HepG2 (cell line): ENCODE results near the gene SRGAP3.

Experiments
- CREB1 ChIP-seq, 2 experiments: fragments of 450-650 bp in 1 of 2; IDR thresholded peaks; 2 replicates each; pipeline ENCODE4 v1.6.1; 2016 to 2017; ENCODE audit warnings: control low read depth in 1 of 2, mild to moderate bottlenecking in 1 of 2, missing compliant biosample characterization in 1 of 2, missing genetic modification characterization in 1 of 2
- JUN ChIP-seq: sonication (generic); formaldehyde crosslinking; IDR thresholded peaks from 2 replicates; pipeline ENCODE4 v1.4.0; 2020; ENCODE audit warnings: mild to moderate bottlenecking, missing genetic modification reagents
- KLF13 ChIP-seq: sonication (generic); formaldehyde crosslinking; IDR thresholded peaks from 2 replicates; pipeline ENCODE4 v1.4.0; 2020; ENCODE audit warnings: mild to moderate bottlenecking, missing genetic modification reagents
- NR1H2 ChIP-seq: sonication (generic); formaldehyde crosslinking; IDR thresholded peaks from 2 replicates; pipeline ENCODE4 v1.8.1; 2022; ENCODE audit warnings: low read depth, missing genetic modification reagents, borderline replicate concordance
- PAWR ChIP-seq: sonication (generic); formaldehyde crosslinking; IDR thresholded peaks from 2 replicates; pipeline ENCODE4 v1.4.0; 2020; ENCODE audit warnings: missing genetic modification reagents, mild to moderate bottlenecking, borderline replicate concordance
- POLR2A ChIP-seq, 2 experiments: IDR thresholded peaks; 2 replicates each; pipeline ENCODE4 v1.6.1; 2011; ENCODE audit warnings: low read depth in 2 of 2, low read length in 2 of 2, mild to moderate bottlenecking in 1 of 2, moderate library complexity in 1 of 2; ENCODE audit not compliant: insufficient read depth in 1 of 2
- SIX4 ChIP-seq: sonication (generic); formaldehyde crosslinking; IDR thresholded peaks from 2 replicates; pipeline ENCODE4 v1.4.0; 2020; ENCODE audit warnings: missing genetic modification reagents
- SP1 ChIP-seq, 2 experiments: fragments of 450-650 bp in 1 of 2; sonication (generic) in 1 of 2; formaldehyde crosslinking in 1 of 2; IDR thresholded peaks; 2 replicates each; pipeline versions ENCODE4 v1.4.0 to v1.6.1; 2016 to 2020; ENCODE audit warnings: missing genetic modification reagents in 1 of 2
- TAF1 ChIP-seq: sonication (generic); formaldehyde crosslinking; IDR thresholded peaks from 2 replicates; pipeline ENCODE4 v1.4.0; 2020; ENCODE audit warnings: missing genetic modification reagents
- ZNF30 ChIP-seq: sonication (generic); formaldehyde crosslinking; IDR thresholded peaks from 2 replicates; pipeline ENCODE4 v1.5.0; 2020; ENCODE audit warnings: mild to moderate bottlenecking, missing genetic modification reagents
- TF ChIP-seq, protein P1 (sequence below): sonication (generic); formaldehyde crosslinking; IDR thresholded peaks from 2 replicates; pipeline ENCODE4 v1.5.1; 2020; ENCODE audit warnings: mild to moderate bottlenecking, missing genetic modification reagents, borderline replicate concordance
- TF ChIP-seq, protein P2 (sequence below): sonication (generic); formaldehyde crosslinking; IDR thresholded peaks from 2 replicates; pipeline ENCODE4 v1.4.0; 2020; ENCODE audit warnings: mild to moderate bottlenecking, missing genetic modification reagents
- TF ChIP-seq, protein P3 (sequence below): sonication (generic); formaldehyde crosslinking; IDR thresholded peaks from 2 replicates; pipeline ENCODE4 v1.5.1; 2020; ENCODE audit warnings: mild to moderate bottlenecking, missing genetic modification reagents, moderate library complexity

DNA sequence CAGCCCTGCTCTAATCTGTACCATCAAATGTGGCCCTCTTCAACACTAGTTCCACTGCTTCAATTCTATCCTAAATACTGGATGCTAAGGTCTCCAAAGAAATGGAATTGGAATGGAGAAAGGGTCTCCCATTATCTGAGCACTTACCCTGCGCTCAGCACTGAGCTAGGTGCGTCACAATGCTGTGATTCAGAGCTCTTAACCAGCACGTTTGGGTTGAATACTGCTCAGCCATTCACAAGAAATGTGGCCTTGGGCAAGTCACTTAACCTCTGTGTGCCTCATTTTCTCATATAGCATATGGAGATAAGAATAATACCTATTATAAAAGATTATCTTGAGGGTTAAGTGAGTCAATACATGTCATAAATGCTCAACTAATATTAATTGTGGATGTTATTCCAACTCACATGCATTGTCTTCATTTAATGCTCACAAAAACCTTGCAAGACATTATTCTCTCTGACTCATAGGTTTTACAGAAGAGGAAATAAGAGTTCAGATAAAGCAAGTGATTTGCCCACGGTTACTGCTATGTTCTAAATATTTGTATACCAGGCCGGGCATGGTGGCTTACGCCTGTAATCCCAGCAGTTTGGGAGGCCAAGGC, 27.4 kb upstream of the SRGAP3 start:
- TF ChIP-seq SIX4 (CRISPR knock-in tag) (no peak), ZNF30 (CRISPR knock-in tag) (no peak), KLF13 (no peak), SP1 (IDR thresholded peaks at IDR 0.05) (no peak), SP1 (CRISPR knock-in tag; IDR thresholded peaks at IDR 0.05) (no peak), PAWR (CRISPR knock-in tag) (no peak), TAF1 (no peak), JUN (CRISPR knock-in tag) (no peak), POLR2A (IDR thresholded peaks at IDR 0.05; ENCODE audit: insufficient read depth in 1 of 2, low read depth in 2 of 2, low read length in 2 of 2) (no peak), CREB1 (IDR thresholded peaks at IDR 0.05) (no peak), CREB1 (CRISPR knock-in tag; IDR thresholded peaks at IDR 0.05) (no peak), NR1H2 (CRISPR knock-in tag) (no peak)
- TF ChIP-seq, protein P1, sequence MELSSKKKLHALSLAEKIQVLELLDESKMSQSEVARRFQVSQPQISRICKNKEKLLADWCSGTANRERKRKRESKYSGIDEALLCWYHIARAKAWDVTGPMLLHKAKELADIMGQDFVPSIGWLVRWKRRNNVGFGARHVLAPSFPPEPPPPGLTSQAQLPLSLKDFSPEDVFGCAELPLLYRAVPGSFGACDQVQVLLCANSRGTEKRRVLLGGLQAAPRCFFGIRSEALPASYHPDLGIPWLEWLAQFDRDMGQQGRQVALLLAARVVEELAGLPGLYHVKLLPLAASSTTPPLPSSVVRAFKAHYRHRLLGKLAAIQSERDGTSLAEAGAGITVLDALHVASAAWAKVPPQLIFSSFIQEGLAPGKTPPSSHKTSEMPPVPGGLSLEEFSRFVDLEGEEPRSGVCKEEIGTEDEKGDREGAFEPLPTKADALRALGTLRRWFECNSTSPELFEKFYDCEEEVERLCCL (CRISPR knock-in tag): no peak
- TF ChIP-seq, protein P2, sequence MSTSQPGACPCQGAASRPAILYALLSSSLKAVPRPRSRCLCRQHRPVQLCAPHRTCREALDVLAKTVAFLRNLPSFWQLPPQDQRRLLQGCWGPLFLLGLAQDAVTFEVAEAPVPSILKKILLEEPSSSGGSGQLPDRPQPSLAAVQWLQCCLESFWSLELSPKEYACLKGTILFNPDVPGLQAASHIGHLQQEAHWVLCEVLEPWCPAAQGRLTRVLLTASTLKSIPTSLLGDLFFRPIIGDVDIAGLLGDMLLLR (CRISPR knock-in tag): no peak
- TF ChIP-seq, protein P3, sequence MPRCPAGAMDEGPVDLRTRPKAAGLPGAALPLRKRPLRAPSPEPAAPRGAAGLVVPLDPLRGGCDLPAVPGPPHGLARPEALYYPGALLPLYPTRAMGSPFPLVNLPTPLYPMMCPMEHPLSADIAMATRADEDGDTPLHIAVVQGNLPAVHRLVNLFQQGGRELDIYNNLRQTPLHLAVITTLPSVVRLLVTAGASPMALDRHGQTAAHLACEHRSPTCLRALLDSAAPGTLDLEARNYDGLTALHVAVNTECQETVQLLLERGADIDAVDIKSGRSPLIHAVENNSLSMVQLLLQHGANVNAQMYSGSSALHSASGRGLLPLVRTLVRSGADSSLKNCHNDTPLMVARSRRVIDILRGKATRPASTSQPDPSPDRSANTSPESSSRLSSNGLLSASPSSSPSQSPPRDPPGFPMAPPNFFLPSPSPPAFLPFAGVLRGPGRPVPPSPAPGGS: no peak
